ENCODE data around the gene CHSY3. TPM values are rescaled to one million over a fixed set of nuclear protein-coding genes. Genes with fewer than 3 reads are reported as not detected.

The CHSY3 gene
- polyA plus RNA-seq, 1 donor: 1.7 TPM

- DNase-seq: no peak
- H3K4me3 ChIP-seq (ENCODE audit: low read length): no peak overlapping the region
- H3K27ac ChIP-seq (ENCODE audit: low read length): no peak overlapping the region
- 80% methylated on average over 1 of the region's 2 CpGs for WGBS (ENCODE audit: insufficient coverage, low lambda C conversion rate)
- H3K4me1 ChIP-seq (ENCODE audit: control insufficient read depth, insufficient read depth, low read length): no peaks in the 10 kb centered on the region
- no peaks in the 10 kb centered on the region for H3K36me3 ChIP-seq (ENCODE audit: control insufficient read depth, insufficient read depth, low read length)
- H3K27me3 ChIP-seq (ENCODE audit: control insufficient read depth, insufficient read depth, low read length): no peaks in the 10 kb centered on the region
- H3K9me3 ChIP-seq (ENCODE audit: control insufficient read depth, low read depth, low read length): no peaks in the 10 kb centered on the region
Observed at GRCh38 chr5:130151239-130151638, 247.0 kb downstream of the CHSY3 start.

- DNase-seq: no peak
- Histone ChIP-seq H3K27me3 (ENCODE audit: control insufficient read depth, insufficient read depth, low read length) (no peaks in the 10 kb centered on the region), H3K27ac (ENCODE audit: low read length) (no peak overlapping the region), H3K4me1 (ENCODE audit: control insufficient read depth, insufficient read depth, low read length) (no peaks in the 10 kb centered on the region), H3K36me3 (ENCODE audit: control insufficient read depth, insufficient read depth, low read length) (no peaks in the 10 kb centered on the region), H3K4me3 (ENCODE audit: low read length) (no peak overlapping the region), H3K9me3 (ENCODE audit: control insufficient read depth, low read depth, low read length) (no peaks in the 10 kb centered on the region)
- 33% methylated on average over 1 of the region's 5 CpGs for WGBS (ENCODE audit: insufficient coverage, low lambda C conversion rate)
Observed at GRCh38 chr5:130155345-130156011, 251.2 kb downstream of the CHSY3 start.

GRCh38 chr5:130158036-130158435 is 253.8 kb downstream of the CHSY3 start:
- no peaks in the 10 kb centered on the region for H3K4me1 ChIP-seq (ENCODE audit: control insufficient read depth, insufficient read depth, low read length)
- H3K9me3 ChIP-seq (ENCODE audit: control insufficient read depth, low read depth, low read length): no peaks in the 10 kb centered on the region
- H3K36me3 ChIP-seq (ENCODE audit: control insufficient read depth, insufficient read depth, low read length): no peaks in the 10 kb centered on the region
- H3K27me3 ChIP-seq (ENCODE audit: control insufficient read depth, insufficient read depth, low read length): no peaks in the 10 kb centered on the region
- no peak overlapping the region for H3K4me3 ChIP-seq (ENCODE audit: low read length)
- H3K27ac ChIP-seq (ENCODE audit: low read length): no peak overlapping the region
- no peak for DNase-seq
- WGBS (ENCODE audit: insufficient coverage, low lambda C conversion rate): no CpG with 5 or more reads among the region's 3 CpGs

GRCh38 chr5:130159968-130160367 is 255.7 kb downstream of the CHSY3 start:
- Histone ChIP-seq H3K36me3 (ENCODE audit: control insufficient read depth, insufficient read depth, low read length) (no peaks in the 10 kb centered on the region), H3K4me3 (ENCODE audit: low read length) (no peak overlapping the region), H3K9me3 (ENCODE audit: control insufficient read depth, low read depth, low read length) (no peaks in the 10 kb centered on the region), H3K4me1 (ENCODE audit: control insufficient read depth, insufficient read depth, low read length) (no peaks in the 10 kb centered on the region), H3K27me3 (ENCODE audit: control insufficient read depth, insufficient read depth, low read length) (no peaks in the 10 kb centered on the region), H3K27ac (ENCODE audit: low read length) (no peak overlapping the region)
- WGBS (ENCODE audit: insufficient coverage, low lambda C conversion rate): 80% methylated on average over 1 of the region's 3 CpGs
- no peak for DNase-seq

- Histone ChIP-seq H3K4me3 (ENCODE audit: low read length) (no peak overlapping the region), H3K9me3 (ENCODE audit: control insufficient read depth, low read depth, low read length) (no peaks in the 10 kb centered on the region), H3K27me3 (ENCODE audit: control insufficient read depth, insufficient read depth, low read length) (no peaks in the 10 kb centered on the region), H3K36me3 (ENCODE audit: control insufficient read depth, insufficient read depth, low read length) (no peaks in the 10 kb centered on the region), H3K27ac (ENCODE audit: low read length) (no peak overlapping the region), H3K4me1 (ENCODE audit: control insufficient read depth, insufficient read depth, low read length) (no peaks in the 10 kb centered on the region)
- 100% methylated on average over 2 of the region's 3 CpGs for WGBS (ENCODE audit: insufficient coverage, low lambda C conversion rate)
- no peak for DNase-seq
Observed at GRCh38 chr5:130164966-130165365, 260.7 kb downstream of the CHSY3 start.

GRCh38 chr5:130166839-130167490 is 262.7 kb downstream of the CHSY3 start:
- WGBS (ENCODE audit: insufficient coverage, low lambda C conversion rate): no CpG with 5 or more reads among the region's 1 CpG
- Histone ChIP-seq H3K27ac (ENCODE audit: low read length) (no peak overlapping the region), H3K4me3 (ENCODE audit: low read length) (no peak overlapping the region), H3K4me1 (ENCODE audit: control insufficient read depth, insufficient read depth, low read length) (no peaks in the 10 kb centered on the region), H3K9me3 (ENCODE audit: control insufficient read depth, low read depth, low read length) (no peaks in the 10 kb centered on the region), H3K27me3 (ENCODE audit: control insufficient read depth, insufficient read depth, low read length) (no peaks in the 10 kb centered on the region), H3K36me3 (ENCODE audit: control insufficient read depth, insufficient read depth, low read length) (no peaks in the 10 kb centered on the region)
- no peak for DNase-seq

GRCh38 chr5:130168211-130168610 is 263.9 kb downstream of the CHSY3 start:
- DNase-seq: no peak
- Histone ChIP-seq H3K4me1 (ENCODE audit: control insufficient read depth, insufficient read depth, low read length) (no peaks in the 10 kb centered on the region), H3K36me3 (ENCODE audit: control insufficient read depth, insufficient read depth, low read length) (no peaks in the 10 kb centered on the region), H3K4me3 (ENCODE audit: low read length) (no peak overlapping the region), H3K27ac (ENCODE audit: low read length) (no peak overlapping the region), H3K27me3 (ENCODE audit: control insufficient read depth, insufficient read depth, low read length) (no peaks in the 10 kb centered on the region), H3K9me3 (ENCODE audit: control insufficient read depth, low read depth, low read length) (no peaks in the 10 kb centered on the region)
- WGBS (ENCODE audit: insufficient coverage, low lambda C conversion rate): 88% methylated on average over 1 of the region's 4 CpGs

GRCh38 chr5:130171699-130172098 is 267.4 kb downstream of the CHSY3 start:
- Histone ChIP-seq H3K27ac (ENCODE audit: low read length) (no peak overlapping the region), H3K36me3 (ENCODE audit: control insufficient read depth, insufficient read depth, low read length) (no peaks in the 10 kb centered on the region), H3K27me3 (ENCODE audit: control insufficient read depth, insufficient read depth, low read length) (no peaks in the 10 kb centered on the region), H3K9me3 (ENCODE audit: control insufficient read depth, low read depth, low read length) (no peaks in the 10 kb centered on the region), H3K4me1 (ENCODE audit: control insufficient read depth, insufficient read depth, low read length) (no peaks in the 10 kb centered on the region), H3K4me3 (ENCODE audit: low read length) (no peak overlapping the region)
- no peak for DNase-seq

- no peak overlapping the region for H3K4me3 ChIP-seq (ENCODE audit: low read length)
- H3K4me1 ChIP-seq (ENCODE audit: control insufficient read depth, insufficient read depth, low read length): no peaks in the 10 kb centered on the region
- H3K9me3 ChIP-seq (ENCODE audit: control insufficient read depth, low read depth, low read length): no peaks in the 10 kb centered on the region
- H3K27ac ChIP-seq (ENCODE audit: low read length): no peak overlapping the region
- no peaks in the 10 kb centered on the region for H3K36me3 ChIP-seq (ENCODE audit: control insufficient read depth, insufficient read depth, low read length)
- DNase-seq: no peak
- H3K27me3 ChIP-seq (ENCODE audit: control insufficient read depth, insufficient read depth, low read length): no peaks in the 10 kb centered on the region
- no CpG with 5 or more reads among the region's 7 CpGs for WGBS (ENCODE audit: insufficient coverage, low lambda C conversion rate)
Observed at GRCh38 chr5:130183115-130183514, 278.9 kb downstream of the CHSY3 start.

GRCh38 chr5:130189961-130190360 is 285.7 kb downstream of the CHSY3 start:
- Histone ChIP-seq H3K9me3 (ENCODE audit: control insufficient read depth, low read depth, low read length) (no peaks in the 10 kb centered on the region), H3K4me1 (ENCODE audit: control insufficient read depth, insufficient read depth, low read length) (no peaks in the 10 kb centered on the region), H3K4me3 (ENCODE audit: low read length) (no peak overlapping the region), H3K27ac (ENCODE audit: low read length) (no peak overlapping the region), H3K36me3 (ENCODE audit: control insufficient read depth, insufficient read depth, low read length) (no peaks in the 10 kb centered on the region), H3K27me3 (ENCODE audit: control insufficient read depth, insufficient read depth, low read length) (no peaks in the 10 kb centered on the region)
- no peak for DNase-seq
- no CpG with 5 or more reads among the region's 4 CpGs for WGBS (ENCODE audit: insufficient coverage, low lambda C conversion rate)

GRCh38 chr5:130198927-130199326 is 294.7 kb downstream of the CHSY3 start:
- DNase-seq: no peak
- no peaks in the 10 kb centered on the region for H3K36me3 ChIP-seq (ENCODE audit: control insufficient read depth, insufficient read depth, low read length)
- no peak overlapping the region for H3K27ac ChIP-seq (ENCODE audit: low read length)
- H3K4me1 ChIP-seq (ENCODE audit: control insufficient read depth, insufficient read depth, low read length): no peaks in the 10 kb centered on the region
- WGBS (ENCODE audit: insufficient coverage, low lambda C conversion rate): 67% methylated on average over 2 of the region's 3 CpGs
- H3K27me3 ChIP-seq (ENCODE audit: control insufficient read depth, insufficient read depth, low read length): no peaks in the 10 kb centered on the region
- no peak overlapping the region for H3K4me3 ChIP-seq (ENCODE audit: low read length)
- no peaks in the 10 kb centered on the region for H3K9me3 ChIP-seq (ENCODE audit: control insufficient read depth, low read depth, low read length)

All from large intestine (tissue), 3 donors.